GM06990 (cell line): ENCODE data around the gene IQSEC1.

Experiments used
- DNase-seq: peaks from one replicate; pipeline ENCODE4 v3.0.0-alpha.2; 2011; ENCODE audit not compliant: insufficient read length; ENCODE audit errors: extremely low read depth
- H3K27me3 ChIP-seq: replicated peaks from 2 replicates; pipeline ENCODE4 v1.6.0; 2011; ENCODE audit warnings: low read length; ENCODE audit not compliant: control insufficient read depth, insufficient read depth
- H3K36me3 ChIP-seq: 2 replicates; pipeline ENCODE4 v1.5.1; 2011; ENCODE audit warnings: low read length; ENCODE audit not compliant: control insufficient read depth, insufficient read depth
- H3K4me3 ChIP-seq: replicated peaks from 2 replicates; pipeline ENCODE4 v1.5.1; 2011; ENCODE audit warnings: low read depth, mild to moderate bottlenecking, control low read depth, low read length
- CTCF ChIP-seq: IDR thresholded peaks from 2 replicates; pipeline ENCODE4 v1.5.1; 2011; ENCODE audit warnings: low read length, control low read depth, mild to moderate bottlenecking, inconsistent platforms; ENCODE audit not compliant: insufficient read depth, poor library complexity, severe bottlenecking

The IQSEC1 gene

GRCh38 chr3:12987602-12988001, 85.6 kb downstream of the IQSEC1 start:
- no peaks in the 10 kb centered on the region for H3K27me3 ChIP-seq
- no peak overlapping the region for H3K4me3 ChIP-seq
- TF ChIP-seq CTCF: no peak
- DNase-seq: no peak
- H3K36me3 ChIP-seq: peaks cover 9% of the 10 kb centered on the region

- Histone ChIP-seq H3K27me3 (no peaks in the 10 kb centered on the region), H3K4me3 (no peak overlapping the region), H3K36me3 (peaks cover 9% of the 10 kb centered on the region)
- TF ChIP-seq CTCF: no peak
- DNase-seq: no peak
Measured at GRCh38 chr3:12986986-12987385, 86.2 kb downstream of the IQSEC1 start.

GRCh38 chr3:12986521-12986920, 86.7 kb downstream of the IQSEC1 start:
- DNase-seq: no peak
- TF ChIP-seq CTCF: no peak
- Histone ChIP-seq H3K4me3 (no peak overlapping the region), H3K36me3 (peaks cover 6% of the 10 kb centered on the region), H3K27me3 (no peaks in the 10 kb centered on the region)

DNA sequence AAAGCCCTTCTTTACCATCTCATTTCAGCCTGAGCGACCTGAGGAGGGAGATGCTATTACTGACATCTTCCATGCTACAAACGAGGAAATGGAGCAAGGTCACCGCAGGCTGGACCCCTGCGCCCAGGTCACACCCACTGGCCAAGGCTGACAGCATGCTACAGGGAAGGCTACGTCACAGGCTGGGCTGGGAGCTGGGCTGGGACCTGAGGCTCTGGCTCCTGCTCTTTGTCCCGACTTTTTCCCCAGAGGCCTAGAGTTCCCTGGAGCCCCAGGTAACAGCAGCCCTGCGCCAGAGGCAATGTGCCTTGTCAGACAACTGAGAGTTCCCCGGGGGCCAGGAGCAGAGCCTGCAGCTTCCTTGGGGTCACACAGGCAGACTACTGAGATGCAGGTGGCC, 87.2 kb downstream of the IQSEC1 start:
- DNase-seq: no peak
- peaks cover 6% of the 10 kb centered on the region for H3K36me3 ChIP-seq
- no peak overlapping the region for H3K4me3 ChIP-seq
- TF ChIP-seq CTCF: no peak
- H3K27me3 ChIP-seq: no peaks in the 10 kb centered on the region

DNA sequence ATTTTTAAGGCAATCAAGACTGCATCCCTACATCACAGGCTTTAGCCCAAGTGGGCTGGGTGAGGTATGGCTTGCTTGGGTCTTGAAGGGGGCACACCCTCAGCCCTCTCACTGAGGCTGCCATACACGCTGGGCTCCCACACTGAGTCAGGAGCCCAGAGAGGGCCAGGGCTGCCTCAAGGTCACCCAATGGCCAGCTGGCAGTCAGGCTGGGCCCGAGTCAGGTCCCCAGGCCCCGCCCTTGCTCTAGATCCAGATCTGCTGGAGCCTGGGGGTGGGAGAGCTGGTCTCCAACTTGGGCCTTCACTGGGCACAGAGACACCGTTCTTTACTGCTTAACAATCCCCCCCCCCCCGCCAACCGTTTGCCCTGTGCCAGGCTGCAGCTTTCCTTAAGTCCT, 88.1 kb downstream of the IQSEC1 start:
- TF ChIP-seq CTCF: no peak
- H3K36me3 ChIP-seq: peaks cover 6% of the 10 kb centered on the region
- H3K27me3 ChIP-seq: no peaks in the 10 kb centered on the region
- DNase-seq: no peak
- no peak overlapping the region for H3K4me3 ChIP-seq
